ENCODE data around the gene RNF103.

- TF ChIP-seq YY1 (IDR thresholded peaks at IDR 0.05; ENCODE audit: insufficient read depth, insufficient read length) (no peak), SUZ12 (IDR thresholded peaks at IDR 0.05; ENCODE audit: extremely low read depth, insufficient read depth, insufficient read length) (no peak), ZNF274 (IDR thresholded peaks at IDR 0.05; ENCODE audit: low read depth, low read length) (no peak)
Measured at GRCh38 chr2:86646865-86647264, 23.2 kb upstream of the RNF103 start.

Data from NT2/D1 (cell line).